Smooth muscle cell of the brain vasculature (primary cell): ENCODE measurements around the gene CTNNA1.

Source experiments
- DNase-seq: peaks from one replicate; pipeline ENCODE4 v3.0.0-alpha.2; 2012; ENCODE audit warnings: low read depth, low spot score

The CTNNA1 gene

DNA sequence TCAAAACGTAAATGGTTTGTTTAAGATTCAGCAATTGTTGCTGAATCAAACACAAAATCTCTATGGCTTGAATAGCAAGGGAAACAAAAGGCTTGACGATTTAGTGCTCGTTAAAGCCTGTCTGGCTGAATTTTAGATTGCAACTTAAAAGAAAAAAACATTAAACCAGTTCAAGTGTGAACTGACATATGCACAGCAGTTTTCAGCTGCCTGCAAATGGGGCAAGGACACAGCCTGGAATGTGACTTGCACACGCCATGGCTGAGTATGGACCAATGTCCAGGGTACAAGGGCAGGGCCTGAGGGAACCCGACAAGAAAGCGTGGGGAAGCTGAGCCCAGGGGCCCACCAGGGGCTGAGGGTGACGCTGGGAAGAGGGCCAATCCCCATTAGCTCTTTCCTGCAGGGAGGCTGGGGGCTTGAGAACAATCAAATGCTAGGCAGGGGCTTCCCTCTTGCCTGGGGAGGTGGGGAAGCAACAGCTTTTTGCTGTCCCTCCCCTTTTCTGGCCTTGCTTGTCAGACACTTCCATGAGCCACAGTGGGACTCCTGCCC is 211.5 kb downstream of the CTNNA1 start:
- no peak for DNase-seq

DNA sequence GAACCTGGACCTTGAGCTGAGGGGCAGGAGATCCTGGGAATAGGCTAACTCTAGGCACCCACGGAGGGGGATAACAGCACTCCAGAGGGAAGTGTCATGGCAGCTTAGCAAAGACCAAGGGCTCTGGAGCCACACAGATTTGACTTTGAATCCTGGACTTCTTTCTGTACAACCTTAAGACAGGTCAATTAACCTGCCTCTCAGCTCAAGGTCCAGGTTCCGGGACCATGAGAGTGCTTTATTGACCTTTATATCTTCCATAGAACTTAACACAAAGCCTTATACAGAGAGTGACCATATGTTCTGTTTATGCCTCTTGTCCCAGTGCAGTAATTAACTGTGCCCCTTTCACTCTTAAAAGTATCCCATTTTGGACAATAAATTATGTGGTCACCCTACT is 212.4 kb downstream of the CTNNA1 start:
- no peak for DNase-seq

DNA sequence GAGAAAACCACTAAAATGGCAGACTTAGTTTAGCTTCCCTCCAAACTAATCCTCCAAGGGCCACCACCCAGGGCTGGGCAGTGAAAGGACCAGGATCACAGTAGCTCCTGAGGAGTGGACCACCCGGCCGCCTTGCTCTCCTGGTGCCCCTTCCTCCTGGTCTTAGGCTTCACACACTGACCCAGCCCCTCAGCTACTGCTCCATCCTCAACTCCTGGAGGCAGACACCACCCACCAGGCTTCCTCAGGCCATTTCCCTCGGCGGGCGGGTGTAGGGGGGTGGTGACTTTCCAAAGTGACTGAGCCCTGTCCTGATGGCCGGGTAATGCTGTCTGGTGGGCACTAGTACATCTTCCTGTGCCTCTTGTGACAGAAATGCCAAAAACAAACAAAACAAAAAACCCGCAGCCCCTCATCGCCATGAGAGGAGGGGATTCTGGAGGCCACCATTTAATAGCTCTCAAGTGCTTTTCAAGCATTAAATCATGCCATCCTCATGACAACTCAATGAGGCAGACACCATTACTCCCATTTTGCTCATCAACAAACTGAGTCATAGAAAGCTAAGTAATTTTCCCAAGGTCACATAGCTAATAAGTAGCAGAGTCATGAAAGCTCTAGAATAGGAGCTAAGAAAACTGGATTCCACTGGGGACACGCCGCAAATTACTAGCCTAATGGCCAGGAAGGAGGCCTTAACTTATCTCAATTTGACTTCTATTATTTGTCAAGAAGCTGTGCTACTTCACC is 213.2 kb downstream of the CTNNA1 start:
- DNase-seq: no peak

DNA sequence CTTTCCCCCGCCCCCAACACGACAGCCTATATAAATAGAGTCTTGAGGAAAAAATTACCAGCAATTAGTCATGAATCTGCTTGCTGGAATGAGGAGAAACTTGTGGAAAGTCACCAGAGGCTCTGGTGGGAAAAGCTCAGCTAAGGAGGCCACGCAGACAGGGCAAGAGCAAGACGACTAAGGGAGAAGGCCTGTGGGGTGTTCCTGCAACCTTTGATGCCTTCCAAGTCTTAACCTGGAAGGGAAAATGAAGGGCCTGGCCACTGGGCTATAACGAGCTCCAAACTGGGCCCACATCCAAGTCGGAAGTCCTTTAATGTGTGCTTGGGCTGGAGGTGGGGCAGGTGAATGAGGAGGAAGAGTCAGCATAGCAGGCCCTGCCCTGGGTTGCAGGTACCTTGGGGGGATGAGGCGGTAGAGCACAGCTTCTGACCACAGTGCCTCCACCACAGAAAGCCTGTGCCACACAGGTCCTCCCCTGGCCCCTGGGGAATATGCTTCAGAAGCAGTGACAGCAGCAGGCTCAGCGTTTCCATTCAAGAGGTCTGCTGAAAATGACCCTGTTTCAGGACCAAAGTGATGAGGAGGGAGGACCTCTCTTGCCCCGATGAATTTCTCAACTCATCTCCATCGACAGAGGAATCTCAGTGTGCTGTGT is 214.7 kb downstream of the CTNNA1 start:
- no peak for DNase-seq

DNA sequence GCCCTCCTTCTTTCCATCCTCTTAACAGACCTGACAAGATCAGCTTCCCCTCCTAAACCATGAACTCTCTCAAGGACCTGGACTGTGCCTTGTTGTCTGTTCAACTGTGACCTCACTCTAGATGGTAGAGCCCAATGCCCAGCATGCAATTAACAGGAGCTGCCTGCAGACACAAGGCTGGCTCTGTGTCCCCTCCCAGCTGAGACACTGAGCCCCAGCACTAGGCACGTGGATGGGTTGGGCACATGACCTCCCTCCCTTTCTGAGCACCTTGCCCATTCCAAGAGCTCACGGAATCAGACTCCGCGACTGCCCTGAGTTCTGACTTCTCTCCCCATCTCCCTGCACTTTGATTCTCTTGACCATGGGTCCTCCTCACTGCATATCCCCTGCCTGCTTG is 215.4 kb downstream of the CTNNA1 start:
- no peak for DNase-seq

DNA sequence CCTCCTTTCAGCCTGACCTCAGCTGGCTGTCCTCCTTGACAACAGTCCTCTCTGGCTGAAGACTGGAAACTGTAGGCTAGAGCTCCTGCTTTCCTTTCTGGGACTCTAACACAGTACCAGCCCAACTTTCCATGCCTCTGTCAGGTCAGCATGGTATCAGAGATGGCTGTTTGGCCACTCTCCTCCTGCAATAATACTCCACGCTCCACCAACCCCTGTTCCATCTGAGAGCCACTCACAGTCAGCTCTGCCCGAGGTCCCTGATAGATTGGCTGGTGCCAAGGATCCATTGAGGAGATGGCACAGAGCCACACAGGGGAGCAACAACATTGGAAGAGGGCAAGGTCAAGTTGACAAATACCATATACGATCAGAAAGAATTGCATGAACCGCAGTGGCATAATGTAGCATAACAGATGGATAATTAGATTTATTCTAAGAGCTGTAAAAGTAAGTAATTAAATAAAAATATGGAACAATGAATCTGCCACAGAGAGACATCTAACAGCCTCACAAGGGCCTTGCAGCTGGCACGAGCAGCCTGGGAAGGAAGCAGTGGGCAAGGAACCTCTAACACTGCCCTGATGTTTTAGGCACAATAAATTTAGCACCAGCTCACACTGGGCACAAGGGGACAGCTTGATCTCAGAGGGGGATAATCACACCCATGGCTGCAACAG is 216.2 kb downstream of the CTNNA1 start:
- no peak for DNase-seq

DNA sequence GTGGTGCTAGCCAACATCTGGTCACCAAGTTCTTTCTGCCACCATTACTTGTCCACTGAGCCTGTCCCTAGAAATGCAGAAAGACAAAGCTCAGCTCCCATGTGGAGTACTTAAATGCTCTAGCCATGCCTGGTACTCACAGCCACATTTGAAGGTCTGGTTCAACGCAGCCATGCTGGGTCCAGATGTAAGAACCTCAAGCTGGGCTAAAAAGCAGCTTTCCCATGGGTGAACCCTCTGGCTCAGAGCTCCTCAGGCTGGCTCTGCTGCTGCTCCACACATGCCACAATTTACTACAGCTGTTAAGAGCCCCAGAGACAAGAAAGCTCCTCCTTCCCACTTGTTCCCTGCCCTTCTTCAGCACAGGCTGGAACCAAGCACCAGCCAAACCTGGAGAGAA is 219.0 kb downstream of the CTNNA1 start:
- DNase-seq: no peak

DNA sequence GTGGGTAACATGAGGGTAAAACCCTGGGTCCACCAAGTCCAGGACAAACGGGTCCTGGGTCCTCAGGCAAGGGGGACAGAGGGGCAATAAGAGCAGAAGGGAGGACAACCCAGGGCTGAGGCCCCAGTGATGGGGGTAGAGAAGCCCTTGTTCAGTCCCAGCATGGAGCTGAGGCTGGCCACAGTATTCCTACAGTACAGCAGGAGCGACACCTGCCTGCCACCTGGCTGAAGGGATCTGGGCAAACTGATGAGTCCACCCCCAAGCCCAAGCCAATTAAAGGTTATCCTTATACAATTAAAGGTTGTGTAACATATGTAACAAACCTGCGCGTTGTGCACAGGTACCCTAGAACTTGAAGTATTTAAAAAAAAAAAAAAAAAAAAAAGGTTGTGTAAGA is 219.6 kb downstream of the CTNNA1 start:
- DNase-seq: no peak

DNA sequence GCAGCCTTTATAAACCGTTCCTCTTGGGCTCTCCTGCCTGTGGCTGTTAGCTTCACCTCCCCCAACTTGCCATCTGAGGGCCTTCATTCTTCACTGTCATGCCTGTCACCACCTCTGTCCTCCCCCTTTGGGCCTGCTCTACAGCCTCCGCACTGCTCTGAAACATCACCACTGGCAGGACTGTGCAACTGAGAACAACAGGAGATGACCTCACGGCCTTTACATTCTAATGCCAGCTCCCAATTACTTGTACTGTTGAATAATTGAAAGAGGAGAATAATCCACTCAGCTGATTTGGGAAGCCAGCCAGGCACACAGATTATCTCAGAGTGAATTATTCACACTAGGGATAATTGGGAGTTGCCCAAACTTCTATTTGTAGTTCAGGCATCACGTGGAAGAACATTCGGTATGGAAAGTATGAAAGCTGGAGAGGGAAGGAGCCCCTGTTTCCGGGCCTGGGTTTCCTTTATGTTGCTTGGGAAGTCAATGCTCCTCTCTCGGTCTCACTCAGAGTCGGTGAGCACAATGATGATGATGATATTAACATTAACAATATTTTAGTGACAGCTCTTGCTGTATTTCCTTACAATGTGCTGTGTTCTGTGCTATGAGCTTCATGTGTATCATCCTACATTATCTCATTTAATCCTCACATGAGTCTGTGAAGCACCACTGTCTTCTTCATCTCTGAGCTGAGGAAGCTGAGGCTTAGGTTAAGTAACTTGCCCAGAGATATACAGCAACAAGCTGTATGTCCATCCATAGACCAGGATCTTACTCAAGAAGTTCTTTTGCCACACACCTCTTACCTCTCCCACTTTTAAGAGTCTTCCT is 221.2 kb downstream of the CTNNA1 start:
- no peak for DNase-seq

DNA sequence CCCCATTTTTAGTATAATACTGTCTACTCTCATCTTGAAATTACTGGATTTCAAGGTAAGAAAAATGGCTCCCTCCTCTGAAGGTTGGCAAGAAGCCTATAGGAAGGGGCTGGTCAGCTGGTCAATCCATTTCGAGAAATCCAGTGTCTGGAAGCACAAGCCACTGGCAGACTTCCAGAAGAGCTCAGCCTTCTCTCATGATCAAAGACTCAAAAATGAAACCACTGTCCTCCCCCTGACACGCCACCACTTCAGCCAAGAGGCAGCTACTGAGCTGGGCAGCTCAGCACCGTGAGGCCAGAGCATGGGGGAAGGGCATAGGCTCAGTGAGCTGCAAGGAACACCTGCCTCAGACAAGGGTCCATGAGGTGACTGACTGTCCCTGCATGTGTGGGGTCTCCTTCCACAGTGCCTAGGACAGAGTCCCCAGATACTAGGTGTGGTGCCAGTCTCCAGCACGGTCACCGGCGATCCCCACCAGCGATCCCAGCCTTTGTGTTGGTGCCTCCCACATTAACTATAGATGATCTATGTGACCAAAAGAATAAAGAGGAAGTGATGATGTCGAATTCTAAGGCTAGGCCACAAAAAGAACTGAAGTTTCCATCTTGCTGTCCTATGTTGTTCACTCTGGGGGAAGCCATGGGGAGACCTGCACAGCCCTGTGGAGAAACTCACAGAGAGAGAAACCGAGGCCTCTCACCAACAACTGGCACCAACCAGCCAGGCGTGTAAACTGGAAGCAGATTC is 222.0 kb downstream of the CTNNA1 start:
- peak; percentile 58 for DNase-seq

DNA sequence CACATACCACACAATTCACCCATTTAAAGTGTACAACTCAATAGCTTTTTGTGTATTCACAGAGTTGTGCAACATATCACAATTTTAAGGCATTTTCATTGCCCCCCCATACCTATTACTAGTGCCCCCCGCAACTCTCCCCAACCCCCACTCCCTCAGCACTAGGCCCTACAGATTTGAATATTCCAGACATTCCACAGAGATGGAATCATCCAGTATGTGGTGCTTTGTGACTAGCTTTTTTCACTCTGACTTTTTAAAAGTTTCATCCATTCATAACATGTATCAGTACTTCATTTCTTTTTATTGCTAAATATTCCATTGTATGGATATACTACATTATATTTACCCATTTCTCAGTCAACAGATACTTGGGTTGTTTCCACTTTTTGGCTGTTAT is 224.9 kb downstream of the CTNNA1 start:
- no peak for DNase-seq

DNA sequence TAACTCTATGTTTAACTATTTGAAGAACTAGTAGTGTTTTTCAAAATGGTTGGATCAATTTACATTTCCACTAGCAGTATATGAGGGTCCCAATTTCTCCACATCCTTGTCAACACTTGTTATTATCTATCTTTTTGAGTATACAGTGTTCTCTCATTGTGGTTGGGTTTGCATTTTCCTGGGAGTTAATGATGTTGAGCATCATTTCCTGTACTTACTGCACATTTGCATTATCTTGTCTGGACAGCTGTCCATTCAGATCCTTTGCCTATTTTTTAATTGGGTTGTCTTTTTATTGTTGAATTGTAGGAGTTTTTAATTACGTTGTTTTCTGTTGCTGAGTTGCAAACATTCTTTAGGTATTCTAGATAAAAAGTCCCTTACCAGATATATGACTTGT is 225.4 kb downstream of the CTNNA1 start:
- DNase-seq: no peak

DNA sequence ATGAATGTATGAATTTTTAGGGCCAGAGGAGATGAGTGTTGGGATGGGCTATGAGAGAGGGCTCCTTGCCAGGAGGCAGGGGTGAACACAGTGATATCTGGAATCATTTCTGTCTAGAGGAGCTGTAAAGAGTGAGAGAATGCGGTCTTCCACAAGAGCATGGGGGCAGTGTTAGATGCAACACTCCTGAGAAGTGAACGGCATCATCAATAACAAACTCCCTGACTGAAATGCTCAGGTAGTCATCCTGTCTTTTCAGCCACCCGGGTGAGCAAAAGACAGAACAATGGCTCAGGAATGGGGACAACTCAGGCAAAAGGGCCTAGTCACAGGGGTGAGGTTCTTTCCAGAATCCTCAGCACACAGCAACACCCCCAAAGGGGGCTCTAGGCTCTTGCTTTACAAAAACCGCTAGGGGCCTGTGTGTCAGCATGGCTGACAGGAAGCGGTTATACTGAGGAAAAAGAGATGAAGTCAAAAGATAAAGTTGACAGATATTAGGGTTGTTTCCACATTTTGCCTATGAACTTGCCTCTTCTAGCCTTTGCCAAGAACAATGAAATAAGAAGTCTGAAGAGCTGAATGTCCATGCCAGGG is 226.6 kb downstream of the CTNNA1 start:
- no peak for DNase-seq

DNA sequence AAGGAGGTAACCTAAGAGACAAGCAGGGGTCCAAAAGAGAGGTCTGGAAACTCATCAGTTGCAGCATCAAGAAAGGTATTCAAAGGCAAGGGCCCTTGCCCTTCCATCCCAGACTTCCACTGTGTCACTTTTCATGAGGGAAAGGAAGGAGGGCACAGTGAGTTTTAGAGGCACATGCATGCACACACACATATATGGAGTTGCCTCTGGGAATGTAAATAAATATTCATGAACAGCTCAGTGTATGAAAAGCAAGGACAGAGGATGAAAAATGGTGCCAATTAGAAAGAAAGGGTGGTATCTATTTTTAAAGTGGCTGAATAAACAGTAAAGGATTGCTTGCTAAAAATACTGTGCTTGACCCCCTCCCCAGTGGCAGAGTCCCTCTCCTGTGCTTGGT is 227.2 kb downstream of the CTNNA1 start:
- no peak for DNase-seq

DNA sequence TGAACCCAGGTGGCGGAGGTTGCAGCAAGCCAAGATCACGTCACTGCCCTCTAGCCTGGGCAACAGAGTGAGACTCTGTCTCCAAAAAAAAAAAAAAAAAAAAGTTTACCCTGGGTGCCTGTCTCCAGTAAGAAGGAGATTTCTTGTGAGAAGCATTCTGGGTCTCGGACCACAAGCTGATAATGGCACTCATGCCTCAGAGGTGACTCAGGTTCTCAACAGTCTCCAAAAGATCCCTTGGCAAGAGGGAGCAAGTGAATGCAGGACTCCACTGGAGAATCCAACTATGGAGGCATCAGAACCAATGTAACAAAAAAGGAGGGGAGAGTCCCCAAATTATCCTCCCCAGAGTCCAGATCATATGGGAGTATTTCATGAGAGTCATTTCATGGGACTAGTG is 227.9 kb downstream of the CTNNA1 start:
- DNase-seq: no peak

DNA sequence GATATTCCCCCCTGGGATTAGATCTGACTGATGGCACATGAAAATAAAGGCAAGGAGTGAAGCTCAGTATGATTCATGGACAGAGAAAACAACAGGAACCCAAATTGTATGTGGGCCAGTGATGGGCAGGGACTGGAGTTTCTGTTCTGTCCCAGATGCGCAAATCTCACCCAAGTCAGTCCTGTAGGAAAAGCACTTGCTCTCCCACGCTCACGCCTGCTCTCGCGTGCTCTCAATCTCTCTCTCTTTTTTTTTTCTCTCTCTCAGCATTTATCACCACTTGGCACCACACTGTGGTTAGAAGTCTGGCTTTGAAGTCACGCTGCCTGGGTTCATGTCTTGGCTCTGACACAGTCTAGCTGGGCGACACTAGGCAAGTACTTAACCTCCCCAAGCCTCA is 228.4 kb downstream of the CTNNA1 start:
- DNase-seq: no peak

DNA sequence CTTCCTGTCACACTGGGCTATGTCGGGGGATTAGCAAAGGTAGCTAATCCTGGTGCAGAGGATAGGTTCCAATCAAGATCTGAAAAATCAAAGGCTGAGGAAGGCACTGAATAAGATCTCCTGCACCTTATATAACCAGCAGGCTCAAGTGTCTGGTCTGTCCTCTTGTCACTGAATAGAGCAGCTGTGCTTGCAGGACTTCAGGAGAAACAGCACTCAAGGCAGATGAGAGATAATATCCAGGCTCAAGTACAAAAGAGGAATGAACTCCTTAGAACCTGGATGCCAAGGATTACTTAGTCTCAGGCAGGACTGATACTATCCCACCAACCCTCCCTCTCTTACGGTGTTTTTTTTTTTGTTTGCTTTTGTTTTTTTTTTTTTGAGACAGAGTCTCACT is 230.8 kb downstream of the CTNNA1 start:
- DNase-seq: no peak
